ENCODE results near the gene FBLN2. TPM values are rescaled to one million over a fixed set of nuclear protein-coding genes. Genes with fewer than 3 reads are reported as not detected.
A peak's percentile ranks its signal among the peaks of the same experiment; 100 is the strongest.

FBLN2 gene
- total RNA-seq, 1 experiment from 2014 or later, result 0.11 TPM

GRCh38 chr3:13538520-13539291 lies 10.2 kb upstream of the FBLN2 start:
- H2AFZ ChIP-seq (ENCODE audit: low read length), result peak overlapping the region; percentile 20; the same call in 1 of the 2 replicates
- TF ChIP-seq CTCF (conservative IDR thresholded peaks at IDR 0.05; ENCODE audit: low read depth, low read length), result no peak
- TF ChIP-seq EZH2phosphoT487 (IDR thresholded peaks at IDR 0.05; ENCODE audit: borderline replicate concordance, low read length), result no peak
- TF ChIP-seq EZH2 (IDR thresholded peaks at IDR 0.05; ENCODE audit: low read length, unreplicated experiment), result no peak
- peak overlapping the region; percentile 14 for H3K4me2 ChIP-seq (ENCODE audit: low read length)
- H3K9ac ChIP-seq (ENCODE audit: low read length), result peak overlapping the region; percentile 65
- no peak for ATAC-seq
- no TSS peak for BruUV-seq (replicated peaks)
- intact Hi-C loops (cut with micrococcal nuclease), result loop anchor here (2.0 kb wide), 1 partner anchor 62 kb away; no protein-coding TSS in a partner anchor
- POLR2A ChIA-PET (ENCODE audit: unreplicated experiment), result interaction anchor here (0.5 kb wide), 1 partner anchor 14 kb away, joined by 3 read pairs; no protein-coding TSS in a partner anchor
- peak; percentile 13 for DNase-seq
- no peaks in the 10 kb centered on the region for H3K9me2 ChIP-seq (replicated peaks; ENCODE audit: low read length)
- H3K4me1 ChIP-seq (ENCODE audit: insufficient read depth, low read length), result peaks cover 38% of the 10 kb centered on the region
- peak overlapping the region; percentile 88 for H3K27ac ChIP-seq (ENCODE audit: low read length)
- CTCF ChIA-PET, result interaction anchor here (0.6 kb wide), 1 partner anchor 35 kb away, joined by 6 read pairs; no protein-coding TSS in a partner anchor
- peaks cover 3% of the 10 kb centered on the region; the same call in 1 of the 2 replicates for H3K9me3 ChIP-seq (ENCODE audit: low read length)
- H3K36me3 ChIP-seq (ENCODE audit: low read depth, low read length), result no peaks in the 10 kb centered on the region
- H3K4me3 ChIP-seq (ENCODE audit: low read length), result no peak overlapping the region
- no peaks in the 10 kb centered on the region for H3F3A ChIP-seq (ENCODE audit: low read length, unreplicated experiment)
- H3K79me2 ChIP-seq (ENCODE audit: low read length), result no peaks in the 10 kb centered on the region
- no peaks in the 10 kb centered on the region for H3K27me3 ChIP-seq (ENCODE audit: low read length)
- no peaks in the 10 kb centered on the region for H4K20me1 ChIP-seq (ENCODE audit: low read length)

- H2AFZ ChIP-seq (ENCODE audit: low read length), result peak overlapping the region; percentile 20; the same call in 1 of the 2 replicates
- H3K79me2 ChIP-seq (ENCODE audit: low read length), result no peaks in the 10 kb centered on the region
- peak; percentile 20 for ATAC-seq
- H3K9me3 ChIP-seq (ENCODE audit: low read length), result peaks cover 3% of the 10 kb centered on the region; the same call in 1 of the 2 replicates
- peak overlapping the region; percentile 88 for H3K27ac ChIP-seq (ENCODE audit: low read length)
- no peaks in the 10 kb centered on the region for H4K20me1 ChIP-seq (ENCODE audit: low read length)
- H3K9ac ChIP-seq (ENCODE audit: low read length), result peak overlapping the region; percentile 65
- no peaks in the 10 kb centered on the region for H3K36me3 ChIP-seq (ENCODE audit: low read depth, low read length)
- H3F3A ChIP-seq (ENCODE audit: low read length, unreplicated experiment), result no peaks in the 10 kb centered on the region
- no TSS peak for BruUV-seq (replicated peaks)
- no peaks in the 10 kb centered on the region for H3K9me2 ChIP-seq (replicated peaks; ENCODE audit: low read length)
- no peaks in the 10 kb centered on the region for H3K27me3 ChIP-seq (ENCODE audit: low read length)
- H3K4me1 ChIP-seq (ENCODE audit: insufficient read depth, low read length), result peaks cover 38% of the 10 kb centered on the region
- H3K4me2 ChIP-seq (ENCODE audit: low read length), result peak overlapping the region; percentile 14; the same call in 1 of the 2 replicates
- DNase-seq, result peak; percentile 80
- H3K4me3 ChIP-seq (ENCODE audit: low read length), result no peak overlapping the region
- ChIA-PET CTCF (interaction anchor here (0.6 kb wide), 1 partner anchor 35 kb away, joined by 6 read pairs; no protein-coding TSS in a partner anchor), POLR2A (ENCODE audit: unreplicated experiment) (interaction anchor here (0.5 kb wide), 1 partner anchor 14 kb away, joined by 3 read pairs; no protein-coding TSS in a partner anchor)
- TF ChIP-seq EZH2phosphoT487 (IDR thresholded peaks at IDR 0.05; ENCODE audit: borderline replicate concordance, low read length), result no peak
- intact Hi-C loops (cut with micrococcal nuclease), result loop anchor here (2.0 kb wide), 1 partner anchor 62 kb away; no protein-coding TSS in a partner anchor
These were observed 9.7 kb upstream of the FBLN2 start for GRCh38 chr3:13539292-13539638.

- no peak for TF ChIP-seq EZH2 (IDR thresholded peaks at IDR 0.05; ENCODE audit: low read length, unreplicated experiment)
- TF ChIP-seq CTCF (conservative IDR thresholded peaks at IDR 0.05; ENCODE audit: low read depth, low read length), result no peak
- TF ChIP-seq EZH2phosphoT487 (IDR thresholded peaks at IDR 0.05; ENCODE audit: borderline replicate concordance, low read length), result no peak
- Histone ChIP-seq H3K27ac (ENCODE audit: low read length) (peak overlapping the region; percentile 88), H3F3A (ENCODE audit: low read length, unreplicated experiment) (no peaks in the 10 kb centered on the region), H3K4me1 (ENCODE audit: insufficient read depth, low read length) (peaks cover 38% of the 10 kb centered on the region), H2AFZ (ENCODE audit: low read length) (no peak overlapping the region), H3K9me3 (ENCODE audit: low read length) (peaks cover 3% of the 10 kb centered on the region; the same call in 1 of the 2 replicates), H3K36me3 (ENCODE audit: low read depth, low read length) (no peaks in the 10 kb centered on the region), H3K4me3 (ENCODE audit: low read length) (no peak overlapping the region), H3K79me2 (ENCODE audit: low read length) (no peaks in the 10 kb centered on the region), H3K9me2 (replicated peaks; ENCODE audit: low read length) (no peaks in the 10 kb centered on the region), H4K20me1 (ENCODE audit: low read length) (no peaks in the 10 kb centered on the region), H3K9ac (ENCODE audit: low read length) (no peak overlapping the region), H3K4me2 (ENCODE audit: low read length) (no peak overlapping the region), H3K27me3 (ENCODE audit: low read length) (no peaks in the 10 kb centered on the region)
- BruUV-seq (replicated peaks), result no TSS peak
- no peak for ATAC-seq
- POLR2A ChIA-PET (ENCODE audit: unreplicated experiment), result no interaction called here
- CTCF ChIA-PET, result no interaction called here
- DNase-seq, result no peak
- intact Hi-C loops (cut with micrococcal nuclease), result loop anchor here (2.0 kb wide), 1 partner anchor 61 kb away; no protein-coding TSS in a partner anchor
These were observed 9.3 kb upstream of the FBLN2 start for GRCh38 chr3:13539671-13540070.

All from PC-3 (cell line).